Erythroblast (primary cell): ENCODE data around the gene RHO.
"Not testable (repeated sequence)": the region's sequence is repeated elsewhere in the genome, so short reads cannot be mapped to it uniquely, and the experiment has no call there.

ENCODE experiments used
- DNase-seq, 2 experiments: peaks; one replicate each; lab custom pipeline; 2025; lab: John Stamatoyannopoulos, UW
- GATA1 ChIP-seq: IDR thresholded peaks from 2 replicates; pipeline ENCODE4 v1.6.1; 2011; ENCODE audit warnings: low read depth, mild to moderate bottlenecking, control low read depth, low read length, moderate library complexity
- POLR2A ChIP-seq: IDR thresholded peaks from 2 replicates; pipeline ENCODE4 v1.6.1; 2011; ENCODE audit warnings: mild to moderate bottlenecking, low read length

The RHO gene

DNA sequence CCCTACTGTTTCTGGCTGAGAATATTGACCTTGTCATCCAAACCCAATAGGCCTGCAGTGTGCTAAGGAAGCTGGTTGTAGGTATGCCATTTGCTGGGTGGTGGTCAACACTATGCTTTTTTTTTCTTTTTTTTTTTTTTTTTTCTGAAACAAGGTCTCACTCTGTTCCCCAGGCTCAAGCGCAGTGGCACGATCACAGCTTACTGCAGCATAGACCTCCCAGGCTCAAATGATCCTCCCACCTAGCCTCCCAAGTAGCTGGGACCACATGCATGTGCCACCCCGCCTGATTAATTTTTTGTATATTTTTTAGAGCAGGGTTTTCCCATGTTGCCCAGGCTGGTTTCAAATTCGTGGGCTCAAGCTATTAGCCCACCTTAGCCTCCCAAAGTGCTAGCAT, 35.7 kb upstream of the RHO start:
- no peak for DNase-seq
- TF ChIP-seq POLR2A = no peak
- TF ChIP-seq GATA1 = no peak

- TF ChIP-seq GATA1 (no peak), POLR2A (no peak)
These were observed 35.2 kb upstream of the RHO start for GRCh38 chr3:129493206-129493605.

DNA sequence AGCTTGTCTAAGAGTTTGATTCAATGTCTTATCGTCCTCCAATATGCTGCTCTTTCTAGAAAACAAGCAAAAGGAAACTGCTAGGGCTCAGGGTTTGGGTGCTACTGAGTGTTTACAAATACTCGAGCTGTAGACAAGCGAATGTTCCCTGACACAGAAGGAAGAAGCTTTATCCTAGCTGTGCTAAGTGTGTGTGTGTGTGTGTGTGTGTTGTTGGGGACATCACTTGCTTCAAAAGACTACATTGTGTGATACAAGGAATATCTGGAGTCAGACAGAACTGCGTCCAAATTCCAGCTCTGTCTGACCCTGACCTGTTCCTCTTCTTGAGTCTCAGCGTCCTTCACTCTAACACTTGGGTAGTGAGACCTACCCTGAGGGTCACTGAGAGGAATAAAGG, 33.9 kb upstream of the RHO start:
- not testable (repeated sequence) for DNase-seq

More at GRCh38 chr3:129493206-129493605, 35.2 kb upstream of the RHO start:
- no peak for DNase-seq

- DNase-seq = not testable (repeated sequence)
These were observed 33.3 kb upstream of the RHO start for GRCh38 chr3:129495006-129495639.

- DNase-seq = not testable (repeated sequence)
These were observed 30.6 kb upstream of the RHO start for GRCh38 chr3:129497876-129498275.

DNA sequence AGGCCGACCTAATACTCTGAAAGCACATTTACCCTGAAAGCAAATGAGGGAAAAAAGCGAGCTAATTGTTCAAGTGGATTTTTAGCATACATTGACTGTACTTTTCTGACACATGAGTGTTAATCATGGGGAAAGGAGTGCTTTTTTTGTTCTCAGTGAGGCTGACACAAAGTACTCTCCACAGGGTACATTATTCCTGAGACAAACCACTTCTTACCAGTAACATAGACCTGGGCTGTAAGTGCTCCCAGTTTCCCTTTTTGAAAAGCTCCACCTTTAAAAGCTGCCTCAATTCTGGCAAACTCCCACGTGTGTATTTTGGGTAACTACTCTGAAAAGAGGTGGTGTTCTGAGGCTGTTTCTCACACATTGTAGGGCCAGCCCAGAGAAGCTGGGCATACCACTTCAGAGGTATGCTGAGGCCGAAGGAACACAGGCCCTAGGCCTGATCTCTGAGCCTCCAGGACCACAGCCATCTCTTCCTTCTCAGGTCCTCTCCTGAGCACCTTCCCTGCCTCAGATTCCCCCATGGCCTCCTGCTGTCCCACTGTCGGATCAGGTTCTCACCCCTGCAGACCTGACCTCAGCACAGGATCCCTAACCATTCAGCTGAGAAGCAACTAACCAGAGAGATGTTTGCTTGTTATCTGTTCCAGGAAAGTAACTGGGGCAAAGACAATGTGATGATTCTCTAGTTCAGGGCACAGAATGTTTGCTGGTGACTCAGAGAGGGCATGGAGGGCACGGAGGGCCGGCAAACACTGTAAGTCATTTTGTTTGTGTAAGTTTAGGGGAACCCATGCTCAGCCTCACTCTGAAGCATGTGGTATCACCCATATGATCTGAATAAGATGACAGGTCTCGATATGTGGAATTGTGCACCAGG, 29.6 kb upstream of the RHO start:
- DNase-seq = not testable (repeated sequence)

- not testable (repeated sequence) for DNase-seq
These were observed 28.7 kb upstream of the RHO start for GRCh38 chr3:129499604-129500333.

- DNase-seq = no peak
- no peak for TF ChIP-seq POLR2A
- no peak for TF ChIP-seq GATA1
These were observed 28.1 kb upstream of the RHO start for GRCh38 chr3:129500334-129500658.

GRCh38 chr3:129501630-129502029, 26.8 kb upstream of the RHO start:
- TF ChIP-seq POLR2A = no peak
- no peak for TF ChIP-seq GATA1
- no peak for DNase-seq

DNA sequence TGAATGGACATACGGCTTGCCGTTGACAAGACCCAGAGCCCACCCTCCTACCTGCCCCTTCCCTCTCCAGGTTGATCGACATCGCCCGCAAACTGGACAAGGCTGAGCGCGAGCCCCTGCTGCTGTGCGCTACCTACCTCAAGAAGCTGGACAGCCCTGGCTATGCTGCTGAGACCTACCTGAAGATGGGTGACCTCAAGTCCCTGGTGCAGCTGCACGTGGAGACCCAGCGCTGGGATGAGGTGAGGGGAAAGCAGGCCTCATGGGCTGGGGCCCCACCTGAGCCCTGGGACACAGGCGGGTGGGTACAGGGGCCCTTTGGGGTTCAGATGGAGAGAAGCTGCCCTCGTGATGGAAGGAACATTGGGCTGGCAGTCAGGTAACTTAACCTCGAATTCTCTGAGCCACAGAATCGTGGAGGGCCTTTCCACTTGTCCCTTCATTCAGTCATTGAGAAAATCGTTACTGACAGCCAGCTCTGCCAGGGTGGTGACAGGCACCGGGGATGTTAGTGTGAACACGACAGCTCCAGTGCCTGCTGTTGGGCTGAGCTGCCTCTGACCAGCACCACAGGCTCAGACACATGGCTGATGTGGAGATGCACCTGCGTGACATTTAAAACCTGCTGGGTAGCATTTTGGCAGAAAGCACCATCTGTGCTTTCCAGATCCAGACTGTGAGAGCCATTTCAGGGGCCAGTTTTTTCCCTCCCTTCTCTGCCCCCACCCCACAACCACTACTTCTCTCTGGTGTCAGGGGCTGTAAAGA, 25.6 kb upstream of the RHO start:
- DNase-seq = no peak
- no peak for TF ChIP-seq GATA1
- no peak for TF ChIP-seq POLR2A

DNA sequence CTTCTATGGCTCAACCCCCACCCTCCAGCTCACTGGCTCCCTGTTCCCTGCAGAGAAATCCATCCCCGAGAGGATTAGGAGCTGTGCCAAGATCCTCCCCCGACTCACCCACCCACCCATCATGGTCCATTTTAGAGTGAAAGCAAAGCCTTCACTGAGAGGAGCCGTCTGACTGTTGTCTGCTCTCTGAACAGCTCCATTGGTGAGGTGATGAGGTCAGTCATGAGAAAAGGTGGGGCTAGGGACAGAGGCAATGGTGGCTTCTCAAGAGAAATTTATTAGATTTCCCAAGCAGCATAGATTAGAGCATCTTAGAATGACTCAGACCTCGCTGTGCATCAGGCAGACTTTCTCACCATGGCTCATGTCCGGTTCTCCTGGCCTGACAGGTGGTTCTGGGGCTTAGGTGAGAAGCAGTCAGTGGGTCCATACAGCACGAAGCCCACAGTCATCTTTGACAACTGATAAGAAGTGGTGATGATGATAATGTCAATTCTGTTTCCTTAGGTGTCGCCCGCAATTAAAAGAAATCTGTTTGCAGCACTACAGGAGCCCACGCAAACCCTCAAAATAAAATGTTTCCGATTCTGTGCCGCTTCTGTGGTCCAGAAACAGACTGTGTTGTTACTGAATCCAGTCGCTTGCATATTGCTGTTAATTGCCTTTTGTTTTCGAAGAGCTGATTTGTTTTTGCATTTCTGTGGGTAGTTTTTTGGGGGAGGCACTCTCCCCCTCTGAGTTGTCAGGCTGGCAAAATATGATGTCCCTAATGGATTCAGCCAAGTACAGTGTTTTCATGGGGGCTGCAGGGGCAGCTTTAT, 24.8 kb upstream of the RHO start:
- DNase-seq = no peak

DNA sequence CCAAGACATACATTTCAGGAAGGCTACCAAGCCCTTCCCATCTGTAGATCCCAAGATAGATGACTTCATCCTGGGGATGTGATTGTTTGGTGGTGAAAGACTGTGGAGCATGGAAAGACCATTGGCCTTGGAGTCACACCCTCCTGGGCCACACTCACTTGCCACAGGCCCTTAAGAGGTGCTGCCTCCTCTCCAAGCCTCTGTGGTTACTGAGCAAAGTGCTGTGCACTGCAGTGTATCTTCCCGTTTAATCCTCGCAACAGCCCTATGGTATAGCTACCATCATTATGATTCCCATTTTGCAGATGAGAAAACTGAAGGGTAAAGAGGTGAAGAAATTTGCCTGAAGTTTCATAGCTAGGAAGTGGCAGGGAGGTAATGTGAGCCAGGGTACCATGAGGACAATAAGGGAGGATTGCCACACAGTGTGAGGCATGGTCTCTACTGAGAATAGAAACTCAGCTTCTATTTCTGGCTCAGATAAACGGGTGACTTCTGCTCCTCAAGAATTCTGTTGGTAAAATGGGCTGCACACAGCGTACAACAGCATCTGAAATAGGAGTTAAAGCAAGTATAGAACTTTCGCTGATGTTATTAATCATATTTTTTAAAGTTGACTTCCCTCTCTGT, 23.9 kb upstream of the RHO start:
- no peak for DNase-seq
- TF ChIP-seq POLR2A = no peak
- no peak for TF ChIP-seq GATA1

More for the DNA sequence above, 24.8 kb upstream of the RHO start:
- TF ChIP-seq POLR2A (no peak), GATA1 (no peak)

GRCh38 chr3:129505341-129505740, 23.1 kb upstream of the RHO start:
- TF ChIP-seq POLR2A = no peak
- TF ChIP-seq GATA1 = no peak
- DNase-seq = no peak
